ENCODE measurements around the gene GJC1. TPM values are rescaled to one million over a fixed set of nuclear protein-coding genes. Genes with fewer than 3 reads are reported as not detected.

The GJC1 gene
- total and polyA plus RNA-seq, 2 of the 8 experiments (the other 6 are each of a cell fraction or from before 2014, with no cell fraction given): 29.1 to 154 TPM

DNA sequence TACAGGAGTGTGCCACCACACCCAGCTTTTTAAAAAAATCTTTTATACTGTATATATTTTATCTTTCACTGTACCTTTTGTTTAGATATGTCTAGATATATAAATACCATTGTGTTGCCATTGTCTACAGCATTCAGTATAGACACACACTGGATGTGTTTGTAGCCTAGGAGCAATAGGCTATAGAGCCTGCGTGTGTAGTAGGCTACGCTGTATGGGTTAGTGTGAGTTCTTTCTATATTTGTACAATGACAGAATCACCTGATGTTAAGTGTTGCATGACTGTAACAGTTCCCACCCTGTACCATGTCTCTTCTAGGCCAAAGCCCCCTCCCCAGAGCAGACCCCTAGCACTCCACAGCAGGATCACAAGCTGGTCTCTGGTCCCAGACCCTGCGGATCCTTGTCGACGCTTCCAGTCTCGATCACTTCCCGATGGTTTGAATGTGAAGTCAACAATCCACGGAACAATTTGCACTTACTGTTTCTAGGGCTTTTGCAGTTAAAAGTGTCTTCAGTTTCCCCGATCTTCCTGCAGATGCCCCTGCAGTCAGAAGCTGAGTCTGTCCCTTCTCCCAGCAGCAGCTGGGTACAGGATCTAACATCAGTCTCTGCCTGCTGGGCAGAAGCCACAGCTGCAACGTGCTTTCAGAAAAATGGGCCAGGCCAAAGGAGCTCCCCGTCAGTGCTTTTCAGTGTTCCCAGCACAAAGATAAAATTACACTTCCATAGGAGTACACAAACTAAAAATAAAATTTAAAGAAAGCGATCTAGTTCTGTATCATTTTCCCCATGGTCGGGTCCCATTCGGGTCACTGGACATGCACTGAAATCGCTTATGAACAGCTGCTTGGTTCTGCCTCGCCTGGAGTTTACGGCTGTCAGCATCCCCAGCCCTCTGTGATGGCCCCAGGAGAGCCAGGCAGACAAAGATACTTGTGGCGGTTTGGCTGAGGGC, 35.9 kb downstream of the GJC1 start (continued):
- no peak for TF ChIP-seq HDAC2 (IDR thresholded peaks at IDR 0.05; ENCODE audit: borderline replicate concordance in 1 of 2, low read depth in 2 of 2, low read length in 2 of 2)
- no peak for TF ChIP-seq GTF2F1 (IDR thresholded peaks at IDR 0.05; ENCODE audit: borderline replicate concordance, low read depth, low read length)
- no peak for TF ChIP-seq RNF2 (IDR thresholded peaks at IDR 0.05; ENCODE audit: borderline replicate concordance, low read depth, low read length, missing control alignments, poor library complexity, severe bottlenecking)
- TF ChIP-seq, protein P1, sequence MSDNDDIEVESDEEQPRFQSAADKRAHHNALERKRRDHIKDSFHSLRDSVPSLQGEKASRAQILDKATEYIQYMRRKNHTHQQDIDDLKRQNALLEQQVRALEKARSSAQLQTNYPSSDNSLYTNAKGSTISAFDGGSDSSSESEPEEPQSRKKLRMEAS (IDR thresholded peaks at IDR 0.05): no peak
- TF ChIP-seq RBBP5 (IDR thresholded peaks at IDR 0.05; ENCODE audit: borderline replicate concordance, low read depth, low read length): no peak
- TF ChIP-seq RXRA (IDR thresholded peaks at IDR 0.05; ENCODE audit: insufficient read depth, low read depth, low read length): no peak
- TF ChIP-seq SP1 (IDR thresholded peaks at IDR 0.05; ENCODE audit: low read depth, low read length): no peak
- TF ChIP-seq CTCF (IDR thresholded peaks at IDR 0.05; ENCODE audit: control extremely low read depth in 1 of 3, insufficient read depth in 1 of 3, low read depth in 1 of 3, low read length in 3 of 3): no peak

Measured in H1 (cell line).